Ectodermal cell (in vitro differentiated cells): ENCODE data around the gene TNFAIP8.

Source experiments
- H3K27ac ChIP-seq: 2 replicates; pipeline ENCODE4 v1.7.0; 2013; ENCODE audit warnings: mild to moderate bottlenecking, low read depth, low read length; ENCODE audit not compliant: insufficient read depth, poor library complexity, severe bottlenecking
- H3K27me3 ChIP-seq: 2 replicates; pipeline ENCODE4 v1.7.0; 2013; ENCODE audit warnings: mild to moderate bottlenecking, low read length; ENCODE audit not compliant: insufficient read depth, control insufficient read depth, poor library complexity, severe bottlenecking
- H3K36me3 ChIP-seq: one replicate; pipeline ENCODE4 v1.7.0; 2013; ENCODE audit warnings: low read length; ENCODE audit not compliant: control insufficient read depth, insufficient read depth
- H3K4me1 ChIP-seq: one replicate; pipeline ENCODE4 v1.7.0; 2013; ENCODE audit warnings: low read length; ENCODE audit not compliant: control insufficient read depth, insufficient read depth
- H3K4me3 ChIP-seq: 2 replicates; pipeline ENCODE4 v1.7.0; 2013; ENCODE audit warnings: low read depth, low read length, control low read depth; ENCODE audit not compliant: insufficient read depth
- H3K9me3 ChIP-seq: 2 replicates; pipeline ENCODE4 v1.7.0; 2013; ENCODE audit warnings: mild to moderate bottlenecking, low read length, moderate library complexity; ENCODE audit not compliant: control insufficient read depth
- WGBS, 2 experiments: methylation state at CpG; one replicate each; pipeline ENCODE4 v1.1.7; 2013; ENCODE audit warnings: missing lambda C conversion rate in 2 of 2; 5-methylcytosine and 5-hydroxymethylcytosine counted together

Gene TNFAIP8

GRCh38 chr5:119389288-119390030 is 33.6 kb downstream of the TNFAIP8 start:
- no peak overlapping the region for H3K4me3 ChIP-seq
- H3K36me3 ChIP-seq: no peaks in the 10 kb centered on the region
- no peaks in the 10 kb centered on the region for H3K9me3 ChIP-seq
- H3K27me3 ChIP-seq: no peaks in the 10 kb centered on the region
- H3K27ac ChIP-seq: no peak overlapping the region
- WGBS, 2 experiments: 35 to 67% methylated on average over 2 to 3 of the region's 3 CpGs
- no peaks in the 10 kb centered on the region for H3K4me1 ChIP-seq

GRCh38 chr5:119390404-119390803 is 34.6 kb downstream of the TNFAIP8 start:
- WGBS, 2 experiments: 93% methylated on average over 2 of the region's 2 CpGs; no CpG with 5 or more reads in 1 of the 2 experiments

DNA sequence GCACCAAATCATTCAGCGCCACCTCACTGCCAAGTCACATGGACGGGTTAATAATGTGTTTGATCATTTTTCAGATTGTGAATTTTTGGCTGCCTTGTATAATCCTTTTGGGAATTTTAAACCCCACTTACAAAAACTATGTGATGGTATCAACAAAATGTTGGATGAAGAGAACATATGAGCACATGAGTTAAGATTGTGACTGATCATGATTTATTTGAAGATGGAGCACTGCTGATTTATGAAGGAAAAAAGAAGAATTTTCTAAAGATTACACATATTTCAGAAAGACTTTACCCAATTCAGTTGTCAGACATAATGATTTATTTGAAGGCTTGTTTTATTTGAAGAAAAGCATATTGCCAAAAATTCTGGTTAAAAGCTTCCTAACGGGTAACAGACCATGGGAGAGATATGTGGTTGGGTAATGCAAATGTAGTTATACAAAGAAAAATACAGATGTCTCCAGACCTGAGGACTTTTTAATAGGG is 37.4 kb downstream of the TNFAIP8 start:
- WGBS, 2 experiments: 77 to 82% methylated on average over 3 of the region's 3 CpGs
- H3K9me3 ChIP-seq: no peaks in the 10 kb centered on the region
- H3K4me1 ChIP-seq: no peaks in the 10 kb centered on the region
- H3K27me3 ChIP-seq: no peaks in the 10 kb centered on the region
- H3K27ac ChIP-seq: no peak overlapping the region
- H3K4me3 ChIP-seq: no peak overlapping the region
- no peaks in the 10 kb centered on the region for H3K36me3 ChIP-seq

More at GRCh38 chr5:119390404-119390803, 34.6 kb downstream of the TNFAIP8 start:
- Histone ChIP-seq H3K27ac (no peak overlapping the region), H3K36me3 (no peaks in the 10 kb centered on the region), H3K4me3 (no peak overlapping the region), H3K9me3 (no peaks in the 10 kb centered on the region), H3K27me3 (no peaks in the 10 kb centered on the region), H3K4me1 (no peaks in the 10 kb centered on the region)

- Histone ChIP-seq H3K4me3 (no peak overlapping the region), H3K36me3 (no peaks in the 10 kb centered on the region), H3K27me3 (no peaks in the 10 kb centered on the region), H3K4me1 (no peaks in the 10 kb centered on the region), H3K9me3 (no peaks in the 10 kb centered on the region), H3K27ac (no peak overlapping the region)
- WGBS, 2 experiments: 100% methylated on average over 1 of the region's 1 CpG
Observed at GRCh38 chr5:119393746-119394145, 37.9 kb downstream of the TNFAIP8 start.

DNA sequence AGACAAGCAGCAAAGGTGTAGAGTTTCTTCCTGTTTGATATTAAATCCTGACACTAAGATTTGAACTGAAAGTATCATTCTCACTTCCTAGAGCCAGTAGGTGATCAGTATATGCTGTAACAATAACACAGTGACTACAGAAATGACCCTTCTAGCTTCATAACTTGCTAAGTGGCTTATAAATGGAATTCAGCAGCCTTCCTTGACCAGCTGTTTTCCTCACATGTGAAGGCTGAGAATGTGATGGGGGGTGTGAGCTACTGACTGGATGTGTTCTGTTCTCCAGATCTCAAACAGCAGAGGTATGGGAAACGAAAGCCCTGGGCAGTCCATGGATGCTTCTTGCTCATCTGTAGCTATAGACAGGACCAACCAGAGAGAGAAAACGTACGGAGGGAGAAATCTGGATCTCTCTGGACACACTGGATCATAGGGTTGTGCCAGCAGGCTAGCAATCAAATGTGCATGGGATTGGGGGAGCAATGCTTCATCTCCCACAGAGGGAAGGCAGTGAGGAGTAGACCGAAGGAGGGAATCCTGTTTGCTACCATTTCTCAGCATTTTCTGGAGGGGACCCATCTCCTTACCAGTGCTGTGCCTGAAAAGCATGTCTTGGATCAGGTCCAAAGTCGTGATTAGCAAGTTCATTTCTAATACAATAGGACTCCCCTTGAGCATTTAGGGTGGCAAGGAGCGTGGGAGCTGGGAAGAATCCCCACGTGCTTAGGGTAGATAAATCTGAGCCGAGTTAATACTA is 39.4 kb downstream of the TNFAIP8 start:
- WGBS, 2 experiments: 89 to 91% methylated on average over 8 of the region's 8 CpGs
- Histone ChIP-seq H3K27ac (no peak overlapping the region), H3K4me1 (no peaks in the 10 kb centered on the region)

GRCh38 chr5:119396030-119396664 is 40.3 kb downstream of the TNFAIP8 start:
- WGBS, 2 experiments: 96 to 98% methylated on average over 6 of the region's 6 CpGs
- no peak overlapping the region for H3K27ac ChIP-seq
- H3K27me3 ChIP-seq: no peaks in the 10 kb centered on the region
- no peaks in the 10 kb centered on the region for H3K9me3 ChIP-seq
- H3K36me3 ChIP-seq: no peaks in the 10 kb centered on the region
- H3K4me3 ChIP-seq: no peak overlapping the region
- H3K4me1 ChIP-seq: no peaks in the 10 kb centered on the region

More for the DNA sequence above, 39.4 kb downstream of the TNFAIP8 start:
- no peak overlapping the region for H3K4me3 ChIP-seq
- no peaks in the 10 kb centered on the region for H3K36me3 ChIP-seq
- no peaks in the 10 kb centered on the region for H3K27me3 ChIP-seq
- no peaks in the 10 kb centered on the region for H3K9me3 ChIP-seq

DNA sequence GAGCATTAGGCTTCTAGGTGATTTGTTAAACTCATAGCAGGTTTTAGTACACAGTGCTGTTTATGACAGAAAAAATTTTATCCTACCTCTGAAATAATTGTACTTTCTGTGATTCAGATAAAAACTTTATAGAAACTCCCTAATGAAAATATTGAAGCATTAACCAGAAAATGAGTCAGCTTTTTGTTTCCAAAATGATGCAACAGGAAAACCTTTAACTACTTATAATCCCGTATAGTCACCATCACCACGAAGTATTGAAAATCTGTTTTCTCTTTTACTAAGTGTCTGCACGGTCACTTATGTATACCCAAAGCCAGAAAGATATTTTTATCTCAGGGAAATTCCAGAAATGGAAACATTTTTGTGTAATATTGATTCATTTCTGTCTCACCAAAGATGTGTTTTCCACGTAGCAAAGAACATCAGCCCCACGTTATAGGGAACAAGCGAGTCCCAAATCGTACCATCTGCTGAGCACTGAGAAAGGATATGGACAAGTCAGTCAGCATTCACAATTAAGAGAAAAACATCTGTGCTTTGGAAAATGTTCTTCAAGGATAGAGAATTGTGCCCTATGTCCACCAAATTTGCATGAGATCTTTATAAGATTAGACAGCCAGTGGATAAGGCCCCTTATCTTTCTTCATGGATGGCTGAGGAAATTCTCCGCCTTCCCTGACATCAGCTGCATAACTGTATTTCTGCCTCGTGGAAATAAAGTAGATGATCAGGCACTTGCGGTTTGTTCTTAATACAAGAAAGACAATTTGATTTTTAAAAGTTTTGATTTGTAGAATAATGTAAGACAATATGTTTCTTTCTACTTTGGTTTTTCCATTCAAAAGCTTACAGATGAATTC is 41.9 kb downstream of the TNFAIP8 start:
- H3K4me1 ChIP-seq: no peaks in the 10 kb centered on the region
- no peaks in the 10 kb centered on the region for H3K27me3 ChIP-seq
- no peak overlapping the region for H3K4me3 ChIP-seq
- no peak overlapping the region for H3K27ac ChIP-seq
- 96 to 97% methylated on average over 10 of the region's 10 CpGs for whole genome bisulfite sequencing, 2 experiments
- no peaks in the 10 kb centered on the region for H3K9me3 ChIP-seq
- no peaks in the 10 kb centered on the region for H3K36me3 ChIP-seq

- H3K4me3 ChIP-seq: no peak overlapping the region
- 78 to 89% methylated on average over 10 of the region's 12 CpGs for WGBS, 2 experiments
- H3K9me3 ChIP-seq: no peaks in the 10 kb centered on the region
- no peaks in the 10 kb centered on the region for H3K27me3 ChIP-seq
- H3K4me1 ChIP-seq: no peaks in the 10 kb centered on the region
- no peak overlapping the region for H3K27ac ChIP-seq
- H3K36me3 ChIP-seq: no peaks in the 10 kb centered on the region
Observed at GRCh38 chr5:119398727-119399466, 43.1 kb downstream of the TNFAIP8 start.

GRCh38 chr5:119400245-119400644 is 44.4 kb downstream of the TNFAIP8 start:
- H3K27ac ChIP-seq: no peak overlapping the region
- H3K4me1 ChIP-seq: no peaks in the 10 kb centered on the region
- no peaks in the 10 kb centered on the region for H3K36me3 ChIP-seq
- no peak overlapping the region for H3K4me3 ChIP-seq
- 87 to 94% methylated on average over 2 of the region's 2 CpGs for WGBS, 2 experiments
- H3K9me3 ChIP-seq: no peaks in the 10 kb centered on the region
- no peaks in the 10 kb centered on the region for H3K27me3 ChIP-seq
